ENCODE results near the gene SATB2. TPM values are rescaled to one million over a fixed set of nuclear protein-coding genes. Genes with fewer than 3 reads are reported as not detected.

SATB2 gene
- total RNA-seq = 11.8 TPM in 2 replicates

DNA sequence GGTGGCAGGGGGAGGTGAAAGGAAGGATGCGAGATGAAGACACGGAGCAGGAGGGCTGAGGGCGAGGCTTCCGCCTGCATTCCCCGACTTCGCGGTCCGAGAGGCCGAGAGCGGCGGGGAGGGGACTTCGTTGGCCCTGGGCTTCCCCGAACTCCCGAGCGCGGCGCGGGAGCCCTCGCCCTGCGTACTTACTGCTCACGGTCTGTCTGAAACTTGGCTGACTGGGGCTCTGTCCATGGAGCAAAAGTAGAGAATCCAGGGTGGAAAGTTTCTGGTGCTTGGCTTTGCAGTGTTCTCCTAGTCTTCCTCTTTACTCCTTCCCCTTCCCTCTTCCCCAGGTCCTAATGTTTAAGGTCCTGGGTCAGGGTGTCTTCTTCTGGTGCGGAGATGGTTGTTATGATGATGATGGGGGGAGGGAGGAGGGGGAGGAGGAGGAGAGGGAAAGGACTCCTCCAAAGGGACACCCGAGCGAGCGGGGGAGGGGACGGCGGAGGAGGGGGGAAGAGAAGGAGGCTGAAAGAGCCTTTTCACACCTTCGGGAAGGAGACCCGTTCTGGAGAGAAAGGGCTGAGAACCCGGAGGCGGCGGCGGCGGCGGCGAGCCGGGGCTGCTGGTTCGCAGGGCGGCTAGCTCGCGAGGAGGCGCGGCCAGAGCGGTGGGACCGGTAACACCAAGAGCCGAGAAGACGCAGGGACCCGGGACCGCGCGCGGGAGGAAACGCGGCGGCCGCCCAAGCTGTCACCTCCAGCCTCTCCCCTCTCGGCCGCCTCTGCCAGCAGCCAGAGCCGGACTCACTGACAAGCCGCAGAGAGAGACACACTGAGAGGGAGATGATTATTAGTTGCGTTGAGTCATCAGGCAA, at the start of gene SATB2:
SATB2 (minus strand) TSS at position 793 of the 862 bp plus-strand sequence. CDS start 1,902 bp downstream, outside the sequence.

Measured in aortic smooth muscle cell (primary cell).